ENCODE data around the gene CELF4. TPM values are rescaled to one million over a fixed set of nuclear protein-coding genes. Genes with fewer than 3 reads are reported as not detected.

CELF4 gene
- total RNA-seq, 4 donors from 2014 or later = 0.32 to 0.81 (median 0.77) TPM

DNA sequence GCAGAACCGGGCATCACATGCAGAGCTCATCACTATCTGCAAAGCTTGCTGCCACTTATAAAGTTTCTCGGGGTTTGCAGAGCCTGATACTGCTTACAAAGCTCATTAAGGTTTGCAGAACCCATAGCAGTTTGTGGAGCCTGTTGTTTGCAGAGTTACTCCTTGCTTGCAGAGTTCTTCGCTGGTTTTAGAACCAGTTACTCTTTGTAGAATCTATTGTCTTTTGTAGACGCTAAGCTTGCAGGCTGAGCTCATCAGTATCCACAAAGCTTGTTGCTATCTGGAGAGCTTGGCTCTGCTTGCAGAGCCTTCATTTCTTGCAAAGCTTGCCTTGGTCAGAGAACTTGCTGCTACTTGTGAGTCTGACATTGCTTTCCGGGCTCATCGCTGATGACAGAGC, 106.9 kb downstream of the CELF4 start:
- Histone ChIP-seq H3K9me3 (no peaks in the 10 kb centered on the region), H3K4me3 (no peak overlapping the region), H3K4me1 (no peaks in the 10 kb centered on the region), H3K27ac (no peak overlapping the region), H3K36me3 (no peaks in the 10 kb centered on the region), H3K27me3 (no peaks in the 10 kb centered on the region)
- ATAC-seq = no peak
- WGBS, 2 donors (ENCODE audit: low coverage in 1 of 2) = 81 to 88% methylated on average over 2 to 4 of the region's 6 CpGs
- TF ChIP-seq EP300 (IDR thresholded peaks at IDR 0.05) (no peak), POLR2A (IDR thresholded peaks at IDR 0.05) (no peak), POLR2AphosphoS5 (IDR thresholded peaks at IDR 0.05) (no peak)
- TF ChIP-seq, protein P1, sequence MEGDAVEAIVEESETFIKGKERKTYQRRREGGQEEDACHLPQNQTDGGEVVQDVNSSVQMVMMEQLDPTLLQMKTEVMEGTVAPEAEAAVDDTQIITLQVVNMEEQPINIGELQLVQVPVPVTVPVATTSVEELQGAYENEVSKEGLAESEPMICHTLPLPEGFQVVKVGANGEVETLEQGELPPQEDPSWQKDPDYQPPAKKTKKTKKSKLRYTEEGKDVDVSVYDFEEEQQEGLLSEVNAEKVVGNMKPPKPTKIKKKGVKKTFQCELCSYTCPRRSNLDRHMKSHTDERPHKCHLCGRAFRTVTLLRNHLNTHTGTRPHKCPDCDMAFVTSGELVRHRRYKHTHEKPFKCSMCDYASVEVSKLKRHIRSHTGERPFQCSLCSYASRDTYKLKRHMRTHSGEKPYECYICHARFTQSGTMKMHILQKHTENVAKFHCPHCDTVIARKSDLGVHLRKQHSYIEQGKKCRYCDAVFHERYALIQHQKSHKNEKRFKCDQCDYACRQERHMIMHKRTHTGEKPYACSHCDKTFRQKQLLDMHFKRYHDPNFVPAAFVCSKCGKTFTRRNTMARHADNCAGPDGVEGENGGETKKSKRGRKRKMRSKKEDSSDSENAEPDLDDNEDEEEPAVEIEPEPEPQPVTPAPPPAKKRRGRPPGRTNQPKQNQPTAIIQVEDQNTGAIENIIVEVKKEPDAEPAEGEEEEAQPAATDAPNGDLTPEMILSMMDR (IDR thresholded peaks at IDR 0.05) = no peak

DNA sequence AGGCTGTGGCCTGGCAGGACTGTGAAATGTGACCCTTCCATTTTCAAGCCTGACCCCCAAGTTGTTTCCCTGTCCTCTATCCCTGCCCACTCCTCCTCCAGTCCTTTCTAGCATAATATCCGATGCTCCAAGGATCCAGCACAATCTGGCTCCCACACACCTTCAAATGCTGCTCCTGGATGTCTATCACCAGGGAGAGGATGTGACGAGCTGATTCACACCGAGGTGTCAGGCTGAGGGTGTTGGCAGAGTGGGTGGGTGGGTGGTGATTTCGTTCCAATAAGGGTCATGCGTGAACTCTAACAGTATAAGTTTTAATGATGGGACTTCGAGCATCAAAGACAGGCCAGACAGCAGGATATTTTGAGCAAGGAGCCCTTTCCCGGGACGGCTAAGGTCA, 107.8 kb downstream of the CELF4 start:
- H3K27me3 ChIP-seq = no peaks in the 10 kb centered on the region
- H3K4me1 ChIP-seq = peaks cover 0 to 9% (median 0%) of the 10 kb centered on the region in 3 donors
- TF ChIP-seq EP300 (IDR thresholded peaks at IDR 0.05) = no peak
- TF ChIP-seq POLR2A (IDR thresholded peaks at IDR 0.05) = no peak
- no peak overlapping the region for H3K27ac ChIP-seq
- whole genome bisulfite sequencing, 2 donors (ENCODE audit: low coverage in 1 of 2) = 51 to 63% methylated on average over 3 to 6 of the region's 8 CpGs
- no peak for ATAC-seq
- H3K9me3 ChIP-seq = no peaks in the 10 kb centered on the region
- no peaks in the 10 kb centered on the region for H3K36me3 ChIP-seq
- no peak overlapping the region for H3K4me3 ChIP-seq

DNA sequence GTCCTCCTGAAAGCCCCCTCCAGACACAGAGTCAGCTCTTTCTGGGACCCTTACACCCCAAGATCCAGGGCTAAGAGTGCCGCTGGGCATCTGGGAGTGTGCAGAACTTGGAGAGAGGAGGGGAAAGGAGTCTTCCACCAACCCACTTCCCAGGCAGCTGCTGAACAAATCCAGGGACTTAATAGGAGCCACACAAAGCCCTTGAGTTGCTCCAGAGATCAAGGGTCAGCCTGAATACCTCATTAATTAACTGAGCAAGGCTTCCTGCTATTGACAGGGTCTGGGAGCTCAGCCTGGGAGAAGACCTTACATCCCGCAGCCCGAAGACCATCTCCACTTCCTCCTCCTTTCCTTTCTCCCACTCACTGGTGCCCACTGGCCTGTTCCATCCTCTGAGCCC, 108.3 kb downstream of the CELF4 start:
- ATAC-seq = no peak
- Histone ChIP-seq H3K4me1 (peaks cover 0 to 13% (median 0%) of the 10 kb centered on the region in 3 donors), H3K36me3 (no peaks in the 10 kb centered on the region), H3K27me3 (no peaks in the 10 kb centered on the region), H3K4me3 (no peak overlapping the region), H3K27ac (no peak overlapping the region), H3K9me3 (no peaks in the 10 kb centered on the region)
- no peak for TF ChIP-seq EP300 (IDR thresholded peaks at IDR 0.05)
- TF ChIP-seq, protein P1 (IDR thresholded peaks at IDR 0.05) = no peak
- no peak for TF ChIP-seq POLR2AphosphoS5 (IDR thresholded peaks at IDR 0.05)
- no peak for TF ChIP-seq POLR2A (IDR thresholded peaks at IDR 0.05)
- 100% methylated on average over 2 of the region's 3 CpGs; no CpG with 5 or more reads in 1 of the 2 donors for WGBS, 2 donors (ENCODE audit: low coverage in 1 of 2)

DNA sequence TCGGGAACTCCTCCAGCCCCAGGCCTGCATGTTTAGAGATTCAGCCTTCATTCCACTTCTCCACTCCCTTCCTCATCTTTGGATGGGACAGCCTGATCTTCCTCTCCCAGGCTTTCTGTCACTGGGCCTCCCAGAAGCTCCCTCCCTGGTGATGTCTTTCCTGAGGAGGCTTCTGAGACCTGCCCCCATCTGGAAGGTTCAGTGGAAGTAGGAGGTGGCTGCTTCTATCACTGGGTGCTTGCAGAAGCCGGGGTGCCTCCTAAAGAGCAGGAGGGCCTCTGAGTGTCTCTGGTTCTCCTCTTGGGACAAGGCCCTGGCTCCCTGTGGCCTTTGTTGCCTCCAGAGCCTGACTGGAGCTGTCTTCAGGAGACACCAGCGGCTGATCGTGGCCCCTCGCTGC, 108.7 kb downstream of the CELF4 start:
- H3K9me3 ChIP-seq = no peaks in the 10 kb centered on the region
- peaks cover 0 to 18% (median 0%) of the 10 kb centered on the region in 3 donors for H3K4me1 ChIP-seq
- no peak overlapping the region for H3K27ac ChIP-seq
- no peaks in the 10 kb centered on the region for H3K27me3 ChIP-seq
- H3K36me3 ChIP-seq = no peaks in the 10 kb centered on the region
- ATAC-seq = no peak
- WGBS, 2 donors (ENCODE audit: low coverage in 1 of 2) = no CpG with 5 or more reads among the region's 5 CpGs
- TF ChIP-seq EP300 (IDR thresholded peaks at IDR 0.05) (no peak), POLR2AphosphoS5 (IDR thresholded peaks at IDR 0.05) (no peak), POLR2A (IDR thresholded peaks at IDR 0.05) (no peak)
- TF ChIP-seq, protein P1 (IDR thresholded peaks at IDR 0.05) = no peak
- no peak overlapping the region for H3K4me3 ChIP-seq

DNA sequence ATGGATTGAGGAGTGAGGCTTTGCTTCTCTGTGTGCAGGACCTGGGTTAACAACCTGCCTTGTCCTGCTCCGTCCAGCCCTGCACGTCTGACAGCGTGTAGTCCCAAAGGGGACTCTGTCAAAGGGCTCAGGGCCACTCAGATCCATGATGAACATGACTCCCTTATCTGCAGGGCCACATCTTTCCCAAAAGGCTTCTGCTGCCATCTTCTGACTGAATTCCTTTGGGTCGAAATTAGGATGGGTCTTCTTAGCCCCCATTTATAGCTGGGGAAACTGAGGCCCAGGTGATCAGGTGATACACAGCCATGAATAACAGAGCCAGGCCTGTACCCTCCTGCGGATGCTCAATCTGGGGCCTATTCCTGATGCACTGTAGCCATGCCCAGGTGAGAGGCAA, 109.2 kb downstream of the CELF4 start:
- TF ChIP-seq POLR2AphosphoS5 (IDR thresholded peaks at IDR 0.05) = no peak
- TF ChIP-seq, protein P1 (IDR thresholded peaks at IDR 0.05) = no peak
- Histone ChIP-seq H3K9me3 (no peaks in the 10 kb centered on the region), H3K4me3 (no peak overlapping the region), H3K27ac (no peak overlapping the region), H3K4me1 (peaks cover 0 to 18% (median 0%) of the 10 kb centered on the region in 3 donors), H3K36me3 (no peaks in the 10 kb centered on the region), H3K27me3 (no peaks in the 10 kb centered on the region)
- WGBS, 2 donors (ENCODE audit: low coverage in 1 of 2) = no CpG with 5 or more reads among the region's 5 CpGs
- no peak for ATAC-seq
